NCI-H510A treated with DMSO at 0.1 percent for 48 hours (cell line): ENCODE results near the gene LSM7.
"Not testable (repeated sequence)": the region's sequence is repeated elsewhere in the genome, so short reads cannot be mapped to it uniquely, and the experiment has no call there.

Source experiments
- DNase-seq: peaks from one replicate; lab custom pipeline; 2025; lab: John Stamatoyannopoulos, UW

LSM7 gene

DNA sequence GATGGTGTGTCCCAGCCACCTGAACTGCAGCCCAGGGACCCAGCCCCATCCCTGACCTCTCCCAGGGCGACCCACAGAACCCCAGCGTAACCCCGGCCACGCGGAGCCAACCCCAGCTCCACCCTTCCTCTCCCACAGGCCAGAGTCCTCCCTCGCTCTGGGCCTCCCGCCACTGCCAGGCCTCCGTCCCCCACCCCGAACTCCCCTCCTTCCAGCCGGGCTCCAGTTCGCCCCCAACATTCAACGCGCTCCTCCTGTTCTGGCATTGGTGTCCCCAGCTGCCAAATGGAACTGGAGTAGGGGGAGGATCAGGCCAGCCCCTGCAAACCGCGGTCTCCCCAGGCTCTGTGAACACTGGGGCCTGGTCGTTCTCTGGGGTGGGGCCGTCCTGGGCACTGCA lies 27.9 kb downstream of the LSM7 start:
- no peak for DNase-seq

- DNase-seq: no peak
Observed at GRCh38 chr19:2296141-2296540, 32.2 kb downstream of the LSM7 start.

GRCh38 chr19:2294687-2295335 lies 33.6 kb downstream of the LSM7 start:
- no peak for DNase-seq

DNA sequence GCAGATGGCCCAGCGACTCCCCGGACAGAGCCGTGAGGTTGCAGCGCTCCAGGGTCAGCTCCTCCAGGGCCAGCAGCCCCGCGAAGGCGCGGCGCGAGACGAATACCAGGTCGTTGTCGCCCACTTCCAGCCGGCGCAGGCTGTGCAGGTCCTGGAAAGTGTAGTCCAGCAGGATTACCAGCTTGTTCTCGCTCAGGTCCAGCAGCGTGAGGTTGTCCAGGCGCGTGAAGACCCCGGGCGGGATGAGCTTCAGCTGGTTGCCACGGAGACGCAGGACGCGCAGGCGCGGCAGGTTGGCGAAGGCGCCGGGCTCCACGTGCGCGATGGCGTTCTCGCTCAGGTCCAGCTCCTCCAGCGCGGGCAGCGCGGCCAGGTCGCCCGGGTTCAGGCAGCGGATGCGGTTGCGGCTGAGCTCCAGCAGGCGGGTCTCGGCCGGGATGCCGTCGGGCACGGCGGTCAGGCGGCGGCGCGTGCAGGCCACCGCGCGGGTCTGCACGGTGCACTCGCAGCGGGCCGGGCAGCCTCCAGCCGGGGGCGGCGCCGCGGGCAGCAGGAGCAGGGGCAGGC lies 37.1 kb downstream of the LSM7 start:
- DNase-seq: no peak

DNA sequence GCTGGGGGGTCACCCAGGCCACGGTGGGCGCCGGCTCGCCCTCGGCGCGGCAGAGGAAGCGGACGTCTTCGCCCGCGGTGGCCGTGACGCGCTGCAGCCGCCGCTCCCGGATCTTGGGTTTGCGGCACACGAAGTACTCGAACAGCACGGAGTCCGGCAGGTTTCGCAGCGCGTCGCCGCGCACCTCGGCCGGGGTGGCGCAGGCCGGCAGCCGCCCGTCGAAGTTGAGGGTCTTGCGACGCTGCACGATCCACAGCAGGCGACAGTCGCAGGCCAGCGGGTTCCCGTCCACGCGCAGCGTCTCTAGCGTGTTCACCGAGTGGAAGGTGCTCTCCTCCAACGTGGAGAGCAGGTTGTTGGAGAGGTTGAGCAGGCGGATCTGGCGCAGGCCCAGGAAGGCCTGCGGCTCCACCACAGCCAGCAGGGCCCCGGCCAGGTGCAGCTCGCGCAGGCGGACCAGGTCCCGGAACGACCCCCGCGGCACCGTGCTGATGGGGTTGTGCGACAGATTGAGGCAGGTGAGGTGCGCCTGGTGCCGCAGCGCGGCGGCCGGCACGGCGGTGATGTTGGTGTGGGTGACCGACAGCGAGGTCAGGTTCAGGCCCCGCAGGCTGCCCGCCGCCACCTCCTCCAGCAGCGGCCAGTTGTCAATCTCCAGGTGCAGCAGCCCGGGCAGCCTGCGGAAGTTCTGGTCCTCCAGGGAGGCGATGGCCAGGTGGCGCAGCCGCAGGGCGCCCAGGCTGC lies 37.8 kb downstream of the LSM7 start:
- no peak for DNase-seq

DNA sequence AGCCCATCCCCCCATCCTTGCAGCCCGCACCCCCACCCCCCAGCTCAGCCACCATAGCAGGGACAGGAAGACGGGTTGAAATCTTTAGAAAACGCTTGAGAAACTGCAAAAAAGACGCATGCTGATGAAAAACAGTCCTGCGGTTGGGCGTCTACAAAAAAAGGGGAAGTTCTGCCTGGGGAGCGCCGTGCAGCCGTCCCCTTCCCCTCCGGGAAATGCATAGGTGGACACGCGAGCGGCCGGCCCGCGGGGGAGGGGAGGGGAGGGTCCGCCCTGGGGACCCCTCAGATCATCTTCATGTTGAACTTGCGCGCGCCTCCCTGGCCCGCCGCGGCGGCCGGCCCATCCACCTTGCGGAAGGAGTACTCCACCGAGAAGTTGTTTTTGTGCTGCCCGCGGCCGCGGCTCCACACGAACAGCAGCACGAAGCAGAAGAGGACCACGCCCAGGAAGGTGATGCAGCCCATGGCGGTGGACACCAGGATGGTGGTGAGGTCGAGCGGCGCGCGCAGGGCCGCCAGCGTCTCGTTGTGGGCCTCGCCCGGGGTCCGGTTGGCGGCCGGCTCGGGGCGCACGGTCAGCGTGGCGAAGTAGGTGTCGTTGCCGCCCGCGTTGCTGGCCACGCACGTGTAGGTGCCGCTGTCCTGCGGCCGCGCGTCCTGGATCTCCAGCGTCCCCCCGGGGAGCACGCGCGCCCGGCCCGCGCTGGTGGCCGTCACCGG lies 38.5 kb downstream of the LSM7 start:
- DNase-seq: no peak

DNA sequence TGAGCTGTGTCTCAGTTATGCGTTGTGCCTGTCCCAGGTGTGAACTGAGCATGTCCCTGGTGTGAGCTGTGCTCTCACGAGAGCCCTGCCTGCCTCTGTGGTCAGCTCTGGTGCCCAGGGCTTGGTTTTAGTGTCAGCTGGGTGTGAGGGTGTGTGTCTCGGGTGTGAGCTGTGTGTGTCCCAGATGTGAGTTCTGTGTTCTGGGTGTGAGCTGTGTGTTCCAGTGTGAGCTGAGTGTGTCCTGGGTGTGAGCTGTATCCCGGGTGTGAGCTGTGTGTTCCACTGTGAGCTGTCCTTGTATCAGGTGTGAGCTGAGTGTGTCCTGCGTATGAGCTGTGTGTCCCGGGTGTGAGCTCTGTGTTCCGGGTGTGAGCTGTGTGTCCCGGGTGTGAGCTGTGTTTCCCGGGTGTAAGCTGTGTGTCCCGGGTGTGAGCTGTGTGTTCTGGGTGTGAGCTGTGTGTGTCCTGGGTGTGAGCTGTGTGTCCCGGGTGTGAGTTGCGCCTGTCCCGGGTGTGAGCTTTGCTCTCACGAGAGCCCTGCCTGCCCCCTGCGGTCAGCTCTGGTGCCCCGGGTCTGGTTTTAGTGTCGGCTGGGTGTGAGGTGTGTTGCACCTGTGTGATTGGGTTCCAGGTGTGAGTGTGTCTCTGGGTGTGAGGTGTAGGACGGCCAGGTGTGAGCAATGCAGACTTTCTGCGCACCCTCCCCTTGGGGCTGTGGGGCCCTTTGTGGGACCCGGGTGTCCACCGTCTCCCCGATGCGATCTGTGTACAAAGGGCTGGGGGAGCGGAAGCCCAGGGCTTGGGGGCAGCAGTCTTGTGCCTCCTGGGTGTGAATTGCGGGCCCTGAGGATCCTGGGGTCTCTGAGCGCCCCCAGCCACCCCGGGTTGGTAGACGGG lies 39.3 kb downstream of the LSM7 start:
- DNase-seq: no peak

DNA sequence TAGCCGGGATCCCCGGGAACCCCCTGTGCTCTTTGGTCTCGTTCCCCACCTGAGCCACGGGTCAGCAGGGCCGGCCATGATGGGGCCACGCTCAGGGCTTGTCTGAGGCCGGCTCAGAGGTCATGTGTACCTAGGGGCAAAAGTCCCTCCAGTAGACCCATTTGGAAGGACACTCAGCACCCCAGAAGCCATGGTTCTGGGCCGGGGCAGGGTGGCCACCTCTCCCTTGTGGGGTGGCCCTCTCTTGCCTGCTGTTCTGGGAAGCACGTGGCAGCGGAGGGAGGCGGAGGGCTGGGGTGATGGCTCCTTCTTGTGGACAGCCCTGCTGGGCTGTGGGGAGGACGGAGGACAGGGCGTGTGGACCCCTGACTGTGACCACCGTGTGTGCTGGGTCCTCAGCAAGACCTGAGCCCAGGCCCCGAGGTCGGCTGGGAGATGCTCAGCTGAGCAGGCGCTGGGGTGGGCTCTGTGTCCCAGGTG lies 40.0 kb downstream of the LSM7 start:
- no peak for DNase-seq

- DNase-seq: no peak
Observed at GRCh38 chr19:2287585-2288337, 40.6 kb downstream of the LSM7 start.

DNA sequence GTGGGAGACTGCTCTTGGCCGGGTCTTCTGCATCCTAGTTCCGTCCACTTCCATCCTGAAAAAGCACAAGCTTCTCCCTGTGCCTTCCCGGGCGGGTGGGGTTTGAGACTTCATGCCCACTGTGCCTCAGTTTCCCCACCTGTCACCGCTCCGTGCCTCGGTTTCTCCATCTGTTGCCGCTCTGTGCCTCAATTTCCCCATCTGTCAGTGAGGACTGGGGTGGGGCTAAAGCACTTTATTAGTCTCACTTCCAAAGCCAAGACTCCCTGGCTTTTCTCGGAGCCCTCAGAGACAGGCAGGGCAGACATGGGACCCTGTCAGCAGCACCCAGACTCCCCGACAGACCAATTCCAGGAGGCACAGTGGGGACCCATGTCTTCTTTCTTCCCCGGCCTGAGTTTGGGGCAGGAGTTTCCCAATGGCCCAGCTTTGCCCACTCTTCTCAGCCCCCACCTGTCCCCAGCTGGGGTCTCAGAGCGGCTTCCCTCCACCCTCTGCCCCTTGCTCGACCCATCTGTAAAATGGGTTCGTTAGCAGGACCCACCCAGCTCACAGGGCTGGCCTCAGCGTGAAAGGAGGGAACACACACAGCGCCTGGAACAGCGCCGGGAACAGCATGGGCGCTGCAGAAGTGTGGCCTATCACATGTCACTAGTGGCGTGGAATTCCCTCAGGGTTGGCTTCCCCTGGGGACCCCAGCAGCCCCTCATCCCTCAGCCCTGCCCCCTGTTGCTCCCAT lies 41.8 kb downstream of the LSM7 start:
- DNase-seq: no peak

DNA sequence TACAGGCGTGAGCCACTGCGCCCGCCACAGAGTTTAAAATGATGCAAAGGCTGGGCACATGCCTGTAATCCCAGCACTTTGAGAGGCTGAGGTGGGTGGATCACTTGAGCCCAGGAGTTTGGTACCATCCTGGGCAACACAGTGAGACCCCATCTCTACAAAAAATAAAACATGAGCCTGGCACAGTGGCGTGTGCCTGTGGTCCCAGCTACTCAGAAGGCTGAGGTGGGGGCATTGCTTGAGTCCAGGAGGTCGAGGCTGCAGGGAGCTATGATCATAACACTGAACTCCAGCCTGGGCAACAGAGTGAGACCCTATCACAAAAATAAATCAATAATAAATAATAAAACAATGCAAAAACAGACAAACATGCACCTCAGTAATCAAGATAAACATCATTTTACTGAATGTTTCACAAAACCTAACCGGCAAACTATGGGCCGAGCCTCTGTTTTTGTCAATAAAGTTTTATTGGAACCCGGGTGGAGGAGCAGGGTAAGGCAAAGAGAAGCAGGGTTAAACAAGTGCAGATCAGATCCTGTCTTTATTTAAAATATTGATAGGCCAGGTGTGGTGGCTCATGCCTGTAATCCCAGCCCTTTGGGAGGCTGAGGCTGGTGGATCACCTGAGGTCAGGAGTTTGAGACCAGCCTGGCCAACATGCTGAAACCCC lies 44.4 kb downstream of the LSM7 start:
- DNase-seq: no peak

DNA sequence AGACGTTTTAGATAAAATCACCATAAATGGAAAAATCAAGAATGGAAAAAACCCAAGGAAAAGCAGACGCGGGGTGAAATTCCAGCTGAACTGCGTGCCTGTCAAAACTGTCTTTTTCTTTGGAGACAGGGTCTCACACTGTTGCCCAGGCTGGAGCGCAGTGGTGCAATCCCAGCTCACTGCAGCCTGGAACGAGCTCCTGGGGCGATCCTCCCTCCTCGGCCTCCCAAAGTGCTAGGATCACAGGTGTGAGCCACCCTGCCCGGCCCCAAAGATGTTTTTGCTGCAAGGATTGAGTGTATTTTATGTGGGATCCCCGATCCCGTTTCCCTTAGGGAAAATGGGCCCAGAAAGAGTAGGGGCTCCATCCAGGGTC lies 45.5 kb downstream of the LSM7 start:
- no peak for DNase-seq

DNA sequence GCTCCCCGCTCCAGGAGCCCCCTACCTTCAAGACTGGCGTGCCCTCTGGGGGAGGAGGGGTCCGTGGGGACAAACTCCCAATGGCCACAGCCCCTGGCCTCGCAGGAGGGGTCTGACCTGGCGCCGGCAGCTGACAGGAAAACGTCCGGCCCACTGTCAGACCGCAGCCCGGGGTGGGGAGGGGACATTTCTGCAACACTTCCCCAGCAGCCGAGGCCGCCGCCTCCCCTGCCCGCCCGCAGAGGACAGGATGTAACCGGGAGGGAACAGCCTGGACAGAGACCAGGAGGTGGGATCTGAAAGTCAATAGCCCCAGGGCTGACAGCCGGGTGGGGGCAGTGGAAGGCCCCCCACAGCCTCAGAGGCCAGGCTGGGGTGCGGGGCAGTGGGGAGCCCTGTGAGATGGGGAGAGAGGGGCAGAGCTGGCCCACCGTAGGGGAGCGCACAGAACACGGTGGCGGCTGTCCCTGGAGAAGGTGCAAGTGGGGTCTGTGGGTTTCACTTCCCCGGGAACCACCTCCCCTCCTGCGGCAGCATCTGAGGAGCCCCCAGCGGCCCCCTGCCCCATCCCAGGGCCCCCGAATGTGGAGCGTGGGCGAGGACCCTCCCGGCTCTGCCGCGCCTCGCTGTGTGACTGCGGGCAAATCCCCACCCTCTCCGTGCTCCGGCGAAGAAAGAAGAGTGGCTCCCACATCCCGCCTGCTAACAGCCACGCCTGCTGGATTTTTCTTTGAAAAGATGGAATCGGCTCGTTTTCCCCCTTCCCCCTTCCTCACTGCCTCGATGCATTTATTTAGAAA lies 46.1 kb downstream of the LSM7 start, which contains the start of gene PEAK3:
PEAK3 (minus strand) TSS at position 114 of the 800 bp plus-strand sequence. CDS start 1,244 bp downstream, outside the sequence.
- DNase-seq: no peak

GRCh38 chr19:2281265-2282061 lies 46.9 kb downstream of the LSM7 start:
- not testable (repeated sequence) for DNase-seq

GRCh38 chr19:2280633-2281264 lies 47.6 kb downstream of the LSM7 start:
- DNase-seq: no peak

DNA sequence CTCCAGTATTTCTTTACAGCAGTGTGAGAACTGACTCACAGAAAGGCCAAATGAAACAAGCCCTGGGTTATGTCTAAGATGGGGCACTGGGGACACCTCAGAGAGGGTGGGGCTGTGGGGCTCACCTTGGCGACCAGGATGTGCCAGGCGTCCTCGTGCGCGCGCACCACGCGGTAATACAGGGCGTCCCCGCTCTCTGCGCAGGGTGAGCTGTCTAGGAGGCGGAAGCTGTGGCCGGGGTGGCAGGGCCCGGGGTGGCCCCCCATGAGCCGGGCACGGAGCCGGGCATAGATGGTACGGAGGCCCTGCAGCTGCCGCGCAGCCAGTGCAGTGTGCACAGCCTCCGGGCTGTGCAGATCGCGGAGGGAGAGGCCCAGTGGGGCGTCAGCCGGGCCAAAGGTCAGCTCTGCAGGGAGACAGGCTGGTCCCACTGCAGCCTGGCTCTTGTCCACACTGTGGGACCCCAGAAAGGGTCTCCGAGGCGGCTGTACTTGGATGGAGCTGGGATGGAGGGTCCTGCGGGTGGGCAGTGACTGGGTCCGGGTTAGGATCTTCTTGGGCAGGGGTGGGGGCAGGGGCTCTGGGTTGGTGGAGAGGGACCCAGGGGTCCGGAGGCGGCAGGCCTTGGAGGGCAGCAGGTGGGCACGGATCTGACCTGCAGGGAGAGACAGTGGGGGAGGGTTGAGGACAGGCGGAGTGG lies 49.8 kb downstream of the LSM7 start:
- no peak for DNase-seq

DNA sequence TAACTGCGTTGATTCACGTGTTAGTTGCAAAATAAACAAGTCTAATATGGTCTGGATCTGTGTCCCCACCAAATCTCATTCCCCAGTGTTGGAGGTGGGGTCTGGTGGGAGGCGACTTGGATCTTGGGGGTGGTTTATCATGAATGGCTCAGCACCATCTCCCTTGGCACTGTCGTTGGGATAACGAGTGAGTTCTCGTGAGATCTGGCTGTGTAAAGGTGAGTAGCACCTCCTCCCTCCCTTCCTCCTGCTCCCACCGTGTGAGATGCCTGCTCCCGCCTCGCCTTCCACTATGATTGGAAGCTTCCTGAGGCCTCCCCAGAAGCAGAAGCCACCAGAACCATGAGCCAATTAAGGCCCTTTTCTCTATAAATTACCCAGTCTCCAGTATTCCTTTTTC lies 51.2 kb downstream of the LSM7 start:
- no peak for DNase-seq
